Smooth muscle cell (in vitro differentiated cells): ENCODE data around the gene RPL37. TPM values are rescaled to one million over a fixed set of nuclear protein-coding genes. Genes with fewer than 3 reads are reported as not detected.
A peak's percentile ranks its signal among the peaks of the same experiment; 100 is the strongest.

Source experiments
- DNase-seq: peaks from one replicate; lab custom pipeline; 2025; ENCODE audit not compliant: unreplicated experiment; lab: John Stamatoyannopoulos, UW
- H2AFZ ChIP-seq: fragments of 200-600 bp; sonication (generic); 2 replicates; pipeline ENCODE4 v1.6.0; 2016; ENCODE audit warnings: antibody characterized with exemption, low read depth, mild to moderate bottlenecking
- H3F3A ChIP-seq: fragments of 200-600 bp; sonication (generic); 2 replicates; pipeline ENCODE4 v1.6.0; 2017; ENCODE audit warnings: antibody characterized with exemption, low read depth
- H3K27ac ChIP-seq: fragments of 200-600 bp; sonication (generic); 2 replicates; pipeline ENCODE4 v1.5.1; 2016; ENCODE audit warnings: low read depth, mild to moderate bottlenecking
- H3K27me3 ChIP-seq: fragments of 200-600 bp; sonication (generic); 2 replicates; pipeline ENCODE4 v1.6.1; 2016; ENCODE audit warnings: low read depth, mild to moderate bottlenecking
- H3K36me3 ChIP-seq: fragments of 200-600 bp; sonication (generic); 2 replicates; pipeline ENCODE4 v1.5.1; 2016; ENCODE audit warnings: low read depth
- H3K4me1 ChIP-seq: fragments of 200-600 bp; sonication (generic); 2 replicates; pipeline ENCODE4 v1.5.1; 2016; ENCODE audit warnings: low read depth
- H3K4me2 ChIP-seq: fragments of 200-600 bp; sonication (generic); 2 replicates; pipeline ENCODE4 v1.6.0; 2016; ENCODE audit warnings: mild to moderate bottlenecking
- H3K4me3 ChIP-seq: fragments of 200-600 bp; sonication (generic); 2 replicates; pipeline ENCODE4 v1.5.1; 2016; ENCODE audit warnings: mild to moderate bottlenecking
- H3K79me2 ChIP-seq: fragments of 200-600 bp; sonication (generic); 2 replicates; pipeline ENCODE4 v1.6.0; 2016; ENCODE audit warnings: low read depth, mild to moderate bottlenecking
- H3K9ac ChIP-seq: fragments of 200-600 bp; sonication (generic); 2 replicates; pipeline ENCODE4 v1.6.0; 2016; ENCODE audit warnings: low read depth
- H3K9me3 ChIP-seq: fragments of 200-600 bp; sonication (generic); replicated peaks from 2 replicates; pipeline ENCODE4 v1.5.1; 2016; ENCODE audit warnings: low read depth
- H4K20me1 ChIP-seq: fragments of 200-600 bp; sonication (generic); 2 replicates; pipeline ENCODE4 v1.6.0; 2016; ENCODE audit warnings: low read depth
- CTCF ChIP-seq: fragments of 200-600 bp; sonication (generic); IDR thresholded peaks from 2 replicates; pipeline ENCODE4 v1.5.1; 2017; ENCODE audit warnings: borderline replicate concordance, mild to moderate bottlenecking, antibody characterized with exemption; ENCODE audit not compliant: insufficient read depth, poor library complexity, severe bottlenecking
- WGBS: methylation state at CpG from one replicate; pipeline ENCODE4 v1.1.7; 2016; ENCODE audit warnings: low lambda C conversion rate; 5-methylcytosine and 5-hydroxymethylcytosine counted together
- polyA plus RNA-seq: library from polyadenylated mRNA; unstranded; fragments of >200 nt; fragmentation: Nextera tagmentation; extraction: Ambion mirVana; gene quantifications from 2 replicates; pipeline ENCODE4 v1.2.1, GENCODE V29; 2016
- total RNA-seq: library from RNA; depleted of rRNA; stranded (reverse); fragments of >200 nt; gene quantifications from 2 replicates; pipeline ENCODE4 v1.2.3, GENCODE V29; 2014

The RPL37 gene
- total and polyA plus RNA-seq, 2 experiments from 2014 or later: 228 to 594 TPM

DNA sequence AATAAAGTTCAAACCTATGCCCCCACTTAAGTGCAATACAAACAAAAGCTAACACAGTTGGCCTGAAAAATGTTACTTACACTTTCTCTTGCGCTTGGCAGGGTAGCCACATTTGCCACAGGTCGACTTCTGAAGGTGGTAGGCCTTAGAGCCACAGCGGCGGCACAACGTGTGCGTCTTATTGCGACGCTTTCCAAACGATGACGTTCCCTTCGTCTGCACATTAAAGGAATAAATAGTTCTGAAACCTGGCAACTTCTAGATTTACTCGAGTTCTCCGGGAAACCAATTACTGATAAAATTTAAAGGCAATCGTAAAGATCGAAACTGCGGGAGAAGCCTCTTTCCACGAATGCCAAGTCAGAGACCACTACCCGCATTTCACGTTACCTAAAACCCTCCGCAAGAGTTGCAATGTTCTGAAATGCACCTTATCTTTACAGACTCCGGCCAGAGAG, 602 bp downstream of the RPL37 start:
- peak overlapping the region; percentile 99 for H3K4me2 ChIP-seq
- H3K27ac ChIP-seq: peak overlapping the region; percentile 91
- H3K27me3 ChIP-seq: no peaks in the 10 kb centered on the region
- H3F3A ChIP-seq: peaks cover 23% of the 10 kb centered on the region
- H3K9ac ChIP-seq: peak overlapping the region; percentile 97
- H3K4me1 ChIP-seq: peaks cover 25% of the 10 kb centered on the region
- no peak for DNase-seq
- peaks cover 13% of the 10 kb centered on the region for H3K36me3 ChIP-seq
- peaks cover 36% of the 10 kb centered on the region for H3K79me2 ChIP-seq
- H4K20me1 ChIP-seq: peaks cover 52% of the 10 kb centered on the region
- H3K4me3 ChIP-seq: peak overlapping the region; percentile 97
- H3K9me3 ChIP-seq: no peaks in the 10 kb centered on the region
- no peak for TF ChIP-seq CTCF
- WGBS: 1% methylated on average over 21 of the region's 21 CpGs
- H2AFZ ChIP-seq: peak overlapping the region; percentile 86

DNA sequence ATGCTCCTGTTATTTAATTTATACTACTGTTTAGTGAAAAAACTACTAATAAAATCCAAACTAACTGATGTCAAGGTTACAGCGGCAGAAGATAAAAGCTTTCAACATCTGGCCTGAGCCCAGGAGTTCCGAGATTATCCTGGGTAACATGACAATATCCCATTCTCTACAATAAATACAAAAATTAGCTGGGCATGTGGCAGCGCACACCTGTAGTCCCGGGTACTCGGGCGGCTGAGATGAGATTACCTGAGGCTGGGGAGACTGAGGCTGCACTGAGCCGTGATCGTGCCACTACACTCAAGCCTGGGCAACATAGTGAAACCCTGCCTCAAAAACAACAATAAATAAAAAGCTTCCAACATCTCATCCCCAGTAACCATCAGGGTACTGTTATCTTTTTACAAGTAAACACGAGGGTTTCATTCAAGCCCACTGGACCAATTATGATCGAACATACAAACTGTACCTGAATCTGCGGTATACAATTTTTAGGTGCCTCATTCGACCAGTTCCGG, 1.3 kb downstream of the RPL37 start:
- TF ChIP-seq CTCF: no peak
- 24% methylated on average over 13 of the region's 13 CpGs for WGBS
- Histone ChIP-seq H3K27me3 (no peaks in the 10 kb centered on the region), H3K27ac (peak overlapping the region; percentile 91), H3F3A (peaks cover 23% of the 10 kb centered on the region), H3K9me3 (no peaks in the 10 kb centered on the region), H3K9ac (peak overlapping the region; percentile 97), H3K79me2 (peaks cover 36% of the 10 kb centered on the region), H3K4me2 (peak overlapping the region; percentile 99), H3K4me3 (peak overlapping the region; percentile 97), H2AFZ (no peak overlapping the region), H3K4me1 (peaks cover 25% of the 10 kb centered on the region), H3K36me3 (peaks cover 13% of the 10 kb centered on the region), H4K20me1 (peaks cover 59% of the 10 kb centered on the region)
- no peak for DNase-seq

- Histone ChIP-seq H3K4me1 (peaks cover 25% of the 10 kb centered on the region), H3F3A (peaks cover 25% of the 10 kb centered on the region), H3K4me2 (peak overlapping the region; percentile 99), H2AFZ (no peak overlapping the region), H3K27ac (peak overlapping the region; percentile 91), H3K27me3 (no peaks in the 10 kb centered on the region), H3K9ac (no peak overlapping the region), H4K20me1 (peaks cover 73% of the 10 kb centered on the region), H3K9me3 (no peaks in the 10 kb centered on the region), H3K4me3 (peak overlapping the region; percentile 97), H3K36me3 (peaks cover 22% of the 10 kb centered on the region), H3K79me2 (peaks cover 36% of the 10 kb centered on the region)
- TF ChIP-seq CTCF: no peak
- WGBS: 84% methylated on average over 4 of the region's 4 CpGs
- DNase-seq: no peak
Measured at GRCh38 chr5:40832345-40832744, 2.7 kb downstream of the RPL37 start.
